ENCODE measurements around the gene TLE2.

DNA sequence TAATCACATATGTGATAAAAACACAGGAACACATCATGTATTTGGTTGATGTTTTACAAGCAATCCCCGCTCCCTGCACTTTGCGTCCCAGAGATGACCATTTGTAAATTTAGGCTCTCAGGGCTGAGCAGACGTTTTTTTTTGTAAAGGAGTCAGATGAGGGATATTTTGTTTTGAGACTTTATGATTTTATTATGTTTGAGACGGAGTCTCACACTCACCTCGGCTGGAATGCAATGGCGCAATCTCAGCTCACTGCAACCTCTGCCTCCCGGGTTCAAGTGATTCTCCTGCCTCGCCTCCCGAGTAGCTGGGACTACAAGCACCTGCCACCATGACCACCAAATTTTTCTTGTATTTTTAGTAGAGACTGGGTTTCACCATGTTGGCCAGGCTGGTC lies 50.3 kb downstream of the TLE2 start:
- TF ChIP-seq, protein P1, sequence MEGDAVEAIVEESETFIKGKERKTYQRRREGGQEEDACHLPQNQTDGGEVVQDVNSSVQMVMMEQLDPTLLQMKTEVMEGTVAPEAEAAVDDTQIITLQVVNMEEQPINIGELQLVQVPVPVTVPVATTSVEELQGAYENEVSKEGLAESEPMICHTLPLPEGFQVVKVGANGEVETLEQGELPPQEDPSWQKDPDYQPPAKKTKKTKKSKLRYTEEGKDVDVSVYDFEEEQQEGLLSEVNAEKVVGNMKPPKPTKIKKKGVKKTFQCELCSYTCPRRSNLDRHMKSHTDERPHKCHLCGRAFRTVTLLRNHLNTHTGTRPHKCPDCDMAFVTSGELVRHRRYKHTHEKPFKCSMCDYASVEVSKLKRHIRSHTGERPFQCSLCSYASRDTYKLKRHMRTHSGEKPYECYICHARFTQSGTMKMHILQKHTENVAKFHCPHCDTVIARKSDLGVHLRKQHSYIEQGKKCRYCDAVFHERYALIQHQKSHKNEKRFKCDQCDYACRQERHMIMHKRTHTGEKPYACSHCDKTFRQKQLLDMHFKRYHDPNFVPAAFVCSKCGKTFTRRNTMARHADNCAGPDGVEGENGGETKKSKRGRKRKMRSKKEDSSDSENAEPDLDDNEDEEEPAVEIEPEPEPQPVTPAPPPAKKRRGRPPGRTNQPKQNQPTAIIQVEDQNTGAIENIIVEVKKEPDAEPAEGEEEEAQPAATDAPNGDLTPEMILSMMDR (IDR thresholded peaks at IDR 0.05; ENCODE audit: insufficient read depth, low read length, poor library complexity, severe bottlenecking), result no peak
- no peak for TF ChIP-seq EZH2phosphoT487 (conservative IDR thresholded peaks at IDR 0.05; ENCODE audit: low read length)

All from SU-DHL-6 (cell line).